Karpas-422 (cell line): ENCODE data around the gene PLEKHG4B. TPM values are rescaled to one million over a fixed set of nuclear protein-coding genes. Genes with fewer than 3 reads are reported as not detected.
"Not testable (repeated sequence)": the region's sequence is repeated elsewhere in the genome, so short reads cannot be mapped to it uniquely, and the experiment has no call there.

Experiments used
- DNase-seq: peaks from one replicate; pipeline ENCODE4 v3.0.0-alpha.2; 2015
- H2AFZ ChIP-seq: fragments of 200-600 bp; sonication (generic); 2 replicates; pipeline ENCODE4 v1.6.1; 2014; ENCODE audit warnings: antibody characterized with exemption, low read length, mixed read lengths
- H3K27ac ChIP-seq: fragments of 200-600 bp; sonication (generic); 2 replicates; pipeline ENCODE4 v1.5.1; 2014; ENCODE audit warnings: mild to moderate bottlenecking, low read length, moderate library complexity
- H3K27me3 ChIP-seq: fragments of 200-600 bp; sonication (generic); 2 replicates; pipeline ENCODE4 v1.6.1; 2014; ENCODE audit warnings: low read length, mixed read lengths
- H3K36me3 ChIP-seq: fragments of 200-600 bp; sonication (generic); 2 replicates; pipeline ENCODE4 v1.6.1; 2014; ENCODE audit warnings: low read length, mixed read lengths; ENCODE audit not compliant: insufficient read depth
- H3K4me1 ChIP-seq: fragments of 200-600 bp; sonication (generic); 2 replicates; pipeline ENCODE4 v1.6.1; 2014; ENCODE audit warnings: mild to moderate bottlenecking, low read length, mixed read lengths
- H3K4me2 ChIP-seq: fragments of 200-600 bp; sonication (generic); 2 replicates; pipeline ENCODE4 v1.6.1; 2014; ENCODE audit warnings: low read length, low read depth, mild to moderate bottlenecking; ENCODE audit not compliant: poor library complexity, severe bottlenecking
- H3K4me3 ChIP-seq: fragments of 200-600 bp; sonication (generic); 2 replicates; pipeline ENCODE4 v1.5.1; 2014; ENCODE audit warnings: mild to moderate bottlenecking, antibody characterized with exemption, low read length, mixed read lengths
- H3K79me2 ChIP-seq: fragments of 200-600 bp; sonication (generic); 2 replicates; pipeline ENCODE4 v1.6.1; 2014; ENCODE audit warnings: mild to moderate bottlenecking, low read length, mixed read lengths
- H3K9ac ChIP-seq: fragments of 200-600 bp; sonication (generic); 2 replicates; pipeline ENCODE4 v1.6.0; 2014; ENCODE audit warnings: low read length
- H3K9me2 ChIP-seq: fragments of 200-600 bp; sonication (generic), shearing (Covaris generic); replicated peaks from 2 replicates; pipeline ENCODE4 v1.6.0; 2014; ENCODE audit warnings: mild to moderate bottlenecking, low read length, moderate library complexity; ENCODE audit not compliant: insufficient read depth
- H3K9me3 ChIP-seq: fragments of 300-700, 200-600 bp; sonication (generic); 2 replicates; pipeline ENCODE4 v1.6.1; 2014; ENCODE audit warnings: low read length, mixed read lengths
- H4K20me1 ChIP-seq: fragments of 200-600 bp; sonication (generic); 2 replicates; pipeline ENCODE4 v1.6.1; 2014; ENCODE audit warnings: mild to moderate bottlenecking, antibody characterized with exemption, low read length, low read depth; ENCODE audit not compliant: insufficient read depth
- small RNA-seq: library from RNA; depleted of rRNA; stranded (forward); fragments of <200 nt; gene quantifications from one replicate; pipeline ENCODE3, GENCODE V24; 2014
- total RNA-seq: library from RNA; depleted of rRNA; stranded (reverse); fragments of >200 nt; shearing (Covaris generic); gene quantifications from 2 replicates; pipeline ENCODE4 v1.2.3, GENCODE V29; 2014; ENCODE audit warnings: low replicate concordance; rRNA removed

The PLEKHG4B gene
- total RNA-seq, 1 experiment from 2014 or later = not detected

GRCh38 chr5:237931-238330, 146.0 kb downstream of the PLEKHG4B start:
- not testable (repeated sequence) for H3K79me2 ChIP-seq, H3K4me3 ChIP-seq, H2AFZ ChIP-seq, H3K27me3 ChIP-seq, H3K27ac ChIP-seq, H3K4me1 ChIP-seq, H3K9ac ChIP-seq, H3K4me2 ChIP-seq, DNase-seq, H3K9me3 ChIP-seq, H4K20me1 ChIP-seq, H3K9me2 ChIP-seq
- H3K36me3 ChIP-seq = peaks cover 23% of the 10 kb centered on the region

Small RNA genes within 50 kb of the gene (small RNA-seq; reads per million reads assigned to genes)
- gene RF00019 = not detected

Other genes with a start within 250 kb of the PLEKHG4B start
- gene LRRC14B, start 99.3 kb downstream of the PLEKHG4B start, total RNA-seq = 0.48 TPM in 1 of 2 replicates, not detected in the other
- 2.6 and 4.7 TPM in 2 replicates for gene CCDC127, start 126.0 kb downstream of the PLEKHG4B start, total RNA-seq
- gene SDHA, start 126.2 kb downstream of the PLEKHG4B start, total RNA-seq = 54.0 and 62.3 TPM in 2 replicates
- gene PDCD6, start 179.5 kb downstream of the PLEKHG4B start, total RNA-seq = 103 and 133 TPM in 2 replicates
- 2.5 and 2.6 TPM in 2 replicates for gene AHRR, start 229.5 kb downstream of the PLEKHG4B start, total RNA-seq